HepG2 (cell line): ENCODE data around the gene CASP1. TPM values are rescaled to one million over a fixed set of nuclear protein-coding genes. Genes with fewer than 3 reads are reported as not detected.

Experiments used
- ATF7-NPFF ChIP-seq: sonication (generic); formaldehyde crosslinking; IDR thresholded peaks from 2 replicates; pipeline ENCODE4 v1.8.1; 2023; ENCODE audit warnings: mild to moderate bottlenecking, low read depth, missing genetic modification reagents, moderate library complexity
- CAMTA2 ChIP-seq: sonication (generic); formaldehyde crosslinking; IDR thresholded peaks from 2 replicates; pipeline ENCODE4 v1.4.0; 2020; ENCODE audit warnings: mild to moderate bottlenecking, missing genetic modification reagents, borderline replicate concordance
- CENPX ChIP-seq: sonication (generic); formaldehyde crosslinking; IDR thresholded peaks from 2 replicates; pipeline ENCODE4 v1.9.0; 2021; ENCODE audit warnings: mild to moderate bottlenecking, missing genetic modification reagents, moderate library complexity
- FOXM1 ChIP-seq: sonication (generic); formaldehyde crosslinking; IDR thresholded peaks from 2 replicates; pipeline ENCODE4 v1.5.0; 2020; ENCODE audit warnings: missing genetic modification reagents
- KLF6 ChIP-seq: IDR thresholded peaks from 2 replicates; pipeline ENCODE4 v1.8.0; 2016; ENCODE audit warnings: missing biosample characterization, missing genetic modification reagents
- LCORL ChIP-seq, 2 experiments: fragments of 450-650 bp in 1 of 2; sonication (generic) in 1 of 2; formaldehyde crosslinking in 1 of 2; IDR thresholded peaks; 2 replicates each; pipeline versions ENCODE4 v1.5.0 to v1.6.1; 2017 to 2020; ENCODE audit warnings: antibody characterized with exemption in 1 of 2, missing genetic modification reagents in 1 of 2
- MBNL3 ChIP-seq: fragments of 250-450 bp; sonication (Bioruptor Pico); conservative IDR thresholded peaks from 2 replicates; pipeline ENCODE4 v1.8.0; 2022; ENCODE audit warnings: mild to moderate bottlenecking, inconsistent platforms
- NFRKB ChIP-seq: fragments of 450-650 bp; IDR thresholded peaks from 2 replicates; pipeline ENCODE4 v1.6.1; 2017
- PRPF4 ChIP-seq: fragments of 200-400 bp; formaldehyde crosslinking; IDR thresholded peaks from 2 replicates; pipeline ENCODE4 v1.6.1; 2016; ENCODE audit warnings: low read length, low read depth; ENCODE audit not compliant: poor library complexity, severe bottlenecking
- XBP1 ChIP-seq: sonication (generic); formaldehyde crosslinking; IDR thresholded peaks from 2 replicates; pipeline ENCODE4 v1.5.0; 2020; ENCODE audit warnings: missing genetic modification reagents
- ZNF746 ChIP-seq: sonication (generic); formaldehyde crosslinking; IDR thresholded peaks from 2 replicates; pipeline ENCODE4 v1.8.0; 2022; ENCODE audit warnings: mild to moderate bottlenecking, missing genetic modification reagents
- polyA plus RNA-seq, 8 experiments: library from polyadenylated mRNA; depleted of rRNA in 3 of 8; stranded (reverse) in 7 of 8; unstranded in 1 of 8; fragments of >200 nt; fragmentation: Illumina TruSeq in 4 of 8; extraction: Trizol in 4 of 8; gene quantifications; 2 replicates each; pipeline versions ENCODE4 v1.2.1 to v1.2.3, GENCODE V29; 2011 to 2016; ENCODE audit warnings: low read depth in 4 of 8, missing spikeins in 1 of 8, mixed read lengths in 1 of 8; ENCODE audit not compliant: insufficient read depth in 1 of 8
- total RNA-seq, 5 experiments: library from RNA; depleted of rRNA; stranded (reverse); fragments of >200 nt; fragmentation: Illumina TruSeq; extraction: Trizol; gene quantifications; 2 replicates each; pipeline ENCODE4 v1.2.3, GENCODE V29; 2016; ENCODE audit warnings: low read depth in 1 of 5
- TF ChIP-seq, protein P1 (sequence below): sonication (generic); formaldehyde crosslinking; IDR thresholded peaks from 2 replicates; pipeline ENCODE4 v1.4.0; 2020; ENCODE audit warnings: missing genetic modification reagents
- TF ChIP-seq, protein P2 (sequence below): IDR thresholded peaks from 2 replicates; pipeline ENCODE4 v1.6.1; 2016; ENCODE audit warnings: control low read depth
- TF ChIP-seq, protein P3 (sequence below): IDR thresholded peaks from 2 replicates; pipeline ENCODE4 v1.6.1; 2016; ENCODE audit warnings: low read depth, missing genetic modification reagents, missing compliant biosample characterization
- TF ChIP-seq, protein P4 (sequence below): sonication (generic); IDR thresholded peaks from 2 replicates; pipeline ENCODE4 v1.6.1; 2016; ENCODE audit warnings: low read depth, borderline replicate concordance
- TF ChIP-seq, protein P5 (sequence below): sonication (generic); formaldehyde crosslinking; IDR thresholded peaks from 2 replicates; pipeline ENCODE4 v1.5.0; 2020; ENCODE audit warnings: missing genetic modification reagents
- TF ChIP-seq, protein P6 (sequence below): sonication (generic); formaldehyde crosslinking; IDR thresholded peaks from 2 replicates; pipeline ENCODE4 v1.5.0; 2020; ENCODE audit warnings: mild to moderate bottlenecking, missing genetic modification reagents

CASP1 gene
- total and polyA plus RNA-seq, 2 of the 13 experiments (the other 11 are each of a cell fraction or from before 2014, with no cell fraction given): 0.34 to 5.2 TPM

DNA sequence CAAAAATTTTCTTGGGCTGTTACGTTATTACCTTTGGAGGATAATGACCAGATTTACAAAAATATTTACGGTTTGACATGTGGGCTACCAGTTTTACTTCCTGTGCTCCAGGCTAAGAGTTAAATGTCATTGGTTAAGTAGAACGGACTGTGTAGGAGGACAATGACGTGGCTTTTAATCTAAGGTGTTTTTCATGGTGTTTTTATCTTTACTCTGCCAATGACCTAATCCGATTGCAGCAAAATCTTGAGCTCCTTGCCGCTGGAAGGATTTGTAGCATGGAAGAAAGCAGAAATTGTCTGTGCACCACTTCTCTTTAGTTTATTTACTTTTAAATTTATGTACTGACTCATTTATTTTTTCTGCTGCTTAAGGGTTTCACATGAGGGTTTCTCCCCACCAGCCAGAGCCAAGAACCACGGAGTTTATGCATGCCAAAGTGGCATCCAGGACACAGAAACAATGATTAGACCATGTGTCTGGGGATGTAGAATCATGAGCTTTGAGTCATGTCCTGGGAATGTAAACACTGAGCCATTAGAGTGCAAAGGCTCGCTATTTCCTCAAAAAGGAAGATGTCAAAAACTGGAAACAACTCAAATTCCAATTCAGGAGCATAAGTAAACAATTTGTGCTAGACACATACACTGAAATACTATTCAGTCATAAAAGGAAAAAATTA lies 12.1 kb upstream of the CASP1 start (continued):
- TF ChIP-seq CAMTA2: no peak
- TF ChIP-seq FOXM1 (CRISPR knock-in tag): no peak
- no peak for TF ChIP-seq XBP1 (CRISPR knock-in tag)
- TF ChIP-seq, protein P1, sequence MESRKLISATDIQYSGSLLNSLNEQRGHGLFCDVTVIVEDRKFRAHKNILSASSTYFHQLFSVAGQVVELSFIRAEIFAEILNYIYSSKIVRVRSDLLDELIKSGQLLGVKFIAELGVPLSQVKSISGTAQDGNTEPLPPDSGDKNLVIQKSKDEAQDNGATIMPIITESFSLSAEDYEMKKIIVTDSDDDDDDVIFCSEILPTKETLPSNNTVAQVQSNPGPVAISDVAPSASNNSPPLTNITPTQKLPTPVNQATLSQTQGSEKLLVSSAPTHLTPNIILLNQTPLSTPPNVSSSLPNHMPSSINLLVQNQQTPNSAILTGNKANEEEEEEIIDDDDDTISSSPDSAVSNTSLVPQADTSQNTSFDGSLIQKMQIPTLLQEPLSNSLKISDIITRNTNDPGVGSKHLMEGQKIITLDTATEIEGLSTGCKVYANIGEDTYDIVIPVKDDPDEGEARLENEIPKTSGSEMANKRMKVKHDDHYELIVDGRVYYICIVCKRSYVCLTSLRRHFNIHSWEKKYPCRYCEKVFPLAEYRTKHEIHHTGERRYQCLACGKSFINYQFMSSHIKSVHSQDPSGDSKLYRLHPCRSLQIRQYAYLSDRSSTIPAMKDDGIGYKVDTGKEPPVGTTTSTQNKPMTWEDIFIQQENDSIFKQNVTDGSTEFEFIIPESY (CRISPR knock-in tag): peak; percentile 56; the same call in 1 of the 2 replicates
- TF ChIP-seq, protein P2, sequence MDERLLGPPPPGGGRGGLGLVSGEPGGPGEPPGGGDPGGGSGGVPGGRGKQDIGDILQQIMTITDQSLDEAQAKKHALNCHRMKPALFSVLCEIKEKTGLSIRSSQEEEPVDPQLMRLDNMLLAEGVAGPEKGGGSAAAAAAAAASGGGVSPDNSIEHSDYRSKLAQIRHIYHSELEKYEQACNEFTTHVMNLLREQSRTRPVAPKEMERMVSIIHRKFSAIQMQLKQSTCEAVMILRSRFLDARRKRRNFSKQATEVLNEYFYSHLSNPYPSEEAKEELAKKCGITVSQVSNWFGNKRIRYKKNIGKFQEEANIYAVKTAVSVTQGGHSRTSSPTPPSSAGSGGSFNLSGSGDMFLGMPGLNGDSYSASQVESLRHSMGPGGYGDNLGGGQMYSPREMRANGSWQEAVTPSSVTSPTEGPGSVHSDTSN (CRISPR knock-in tag): no peak
- TF ChIP-seq ATF7-NPFF (CRISPR knock-in tag): no peak
- TF ChIP-seq, protein P3, sequence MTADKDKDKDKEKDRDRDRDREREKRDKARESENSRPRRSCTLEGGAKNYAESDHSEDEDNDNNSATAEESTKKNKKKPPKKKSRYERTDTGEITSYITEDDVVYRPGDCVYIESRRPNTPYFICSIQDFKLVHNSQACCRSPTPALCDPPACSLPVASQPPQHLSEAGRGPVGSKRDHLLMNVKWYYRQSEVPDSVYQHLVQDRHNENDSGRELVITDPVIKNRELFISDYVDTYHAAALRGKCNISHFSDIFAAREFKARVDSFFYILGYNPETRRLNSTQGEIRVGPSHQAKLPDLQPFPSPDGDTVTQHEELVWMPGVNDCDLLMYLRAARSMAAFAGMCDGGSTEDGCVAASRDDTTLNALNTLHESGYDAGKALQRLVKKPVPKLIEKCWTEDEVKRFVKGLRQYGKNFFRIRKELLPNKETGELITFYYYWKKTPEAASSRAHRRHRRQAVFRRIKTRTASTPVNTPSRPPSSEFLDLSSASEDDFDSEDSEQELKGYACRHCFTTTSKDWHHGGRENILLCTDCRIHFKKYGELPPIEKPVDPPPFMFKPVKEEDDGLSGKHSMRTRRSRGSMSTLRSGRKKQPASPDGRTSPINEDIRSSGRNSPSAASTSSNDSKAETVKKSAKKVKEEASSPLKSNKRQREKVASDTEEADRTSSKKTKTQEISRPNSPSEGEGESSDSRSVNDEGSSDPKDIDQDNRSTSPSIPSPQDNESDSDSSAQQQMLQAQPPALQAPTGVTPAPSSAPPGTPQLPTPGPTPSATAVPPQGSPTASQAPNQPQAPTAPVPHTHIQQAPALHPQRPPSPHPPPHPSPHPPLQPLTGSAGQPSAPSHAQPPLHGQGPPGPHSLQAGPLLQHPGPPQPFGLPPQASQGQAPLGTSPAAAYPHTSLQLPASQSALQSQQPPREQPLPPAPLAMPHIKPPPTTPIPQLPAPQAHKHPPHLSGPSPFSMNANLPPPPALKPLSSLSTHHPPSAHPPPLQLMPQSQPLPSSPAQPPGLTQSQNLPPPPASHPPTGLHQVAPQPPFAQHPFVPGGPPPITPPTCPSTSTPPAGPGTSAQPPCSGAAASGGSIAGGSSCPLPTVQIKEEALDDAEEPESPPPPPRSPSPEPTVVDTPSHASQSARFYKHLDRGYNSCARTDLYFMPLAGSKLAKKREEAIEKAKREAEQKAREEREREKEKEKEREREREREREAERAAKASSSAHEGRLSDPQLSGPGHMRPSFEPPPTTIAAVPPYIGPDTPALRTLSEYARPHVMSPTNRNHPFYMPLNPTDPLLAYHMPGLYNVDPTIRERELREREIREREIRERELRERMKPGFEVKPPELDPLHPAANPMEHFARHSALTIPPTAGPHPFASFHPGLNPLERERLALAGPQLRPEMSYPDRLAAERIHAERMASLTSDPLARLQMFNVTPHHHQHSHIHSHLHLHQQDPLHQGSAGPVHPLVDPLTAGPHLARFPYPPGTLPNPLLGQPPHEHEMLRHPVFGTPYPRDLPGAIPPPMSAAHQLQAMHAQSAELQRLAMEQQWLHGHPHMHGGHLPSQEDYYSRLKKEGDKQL (CRISPR knock-in tag): 0 out of 2 replicates have a peak, but pooled peaks have one; percentile 43
- TF ChIP-seq, protein P4, sequence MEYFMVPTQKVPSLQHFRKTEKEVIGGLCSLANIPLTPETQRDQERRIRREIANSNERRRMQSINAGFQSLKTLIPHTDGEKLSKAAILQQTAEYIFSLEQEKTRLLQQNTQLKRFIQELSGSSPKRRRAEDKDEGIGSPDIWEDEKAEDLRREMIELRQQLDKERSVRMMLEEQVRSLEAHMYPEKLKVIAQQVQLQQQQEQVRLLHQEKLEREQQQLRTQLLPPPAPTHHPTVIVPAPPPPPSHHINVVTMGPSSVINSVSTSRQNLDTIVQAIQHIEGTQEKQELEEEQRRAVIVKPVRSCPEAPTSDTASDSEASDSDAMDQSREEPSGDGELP: peak; percentile 38; the same call in 1 of the 2 replicates
- TF ChIP-seq KLF6: peak; percentile 81
- TF ChIP-seq, protein P5, sequence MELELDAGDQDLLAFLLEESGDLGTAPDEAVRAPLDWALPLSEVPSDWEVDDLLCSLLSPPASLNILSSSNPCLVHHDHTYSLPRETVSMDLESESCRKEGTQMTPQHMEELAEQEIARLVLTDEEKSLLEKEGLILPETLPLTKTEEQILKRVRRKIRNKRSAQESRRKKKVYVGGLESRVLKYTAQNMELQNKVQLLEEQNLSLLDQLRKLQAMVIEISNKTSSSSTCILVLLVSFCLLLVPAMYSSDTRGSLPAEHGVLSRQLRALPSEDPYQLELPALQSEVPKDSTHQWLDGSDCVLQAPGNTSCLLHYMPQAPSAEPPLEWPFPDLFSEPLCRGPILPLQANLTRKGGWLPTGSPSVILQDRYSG: no peak
- no peak for TF ChIP-seq NFRKB
- TF ChIP-seq, protein P6, sequence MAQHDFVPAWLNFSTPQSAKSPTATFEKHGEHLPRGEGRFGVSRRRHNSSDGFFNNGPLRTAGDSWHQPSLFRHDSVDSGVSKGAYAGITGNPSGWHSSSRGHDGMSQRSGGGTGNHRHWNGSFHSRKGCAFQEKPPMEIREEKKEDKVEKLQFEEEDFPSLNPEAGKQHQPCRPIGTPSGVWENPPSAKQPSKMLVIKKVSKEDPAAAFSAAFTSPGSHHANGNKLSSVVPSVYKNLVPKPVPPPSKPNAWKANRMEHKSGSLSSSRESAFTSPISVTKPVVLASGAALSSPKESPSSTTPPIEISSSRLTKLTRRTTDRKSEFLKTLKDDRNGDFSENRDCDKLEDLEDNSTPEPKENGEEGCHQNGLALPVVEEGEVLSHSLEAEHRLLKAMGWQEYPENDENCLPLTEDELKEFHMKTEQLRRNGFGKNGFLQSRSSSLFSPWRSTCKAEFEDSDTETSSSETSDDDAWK (CRISPR knock-in tag): no peak
- no peak for TF ChIP-seq ZNF746 (CRISPR knock-in tag)
- no peak for TF ChIP-seq PRPF4
- no peak for TF ChIP-seq CENPX (CRISPR knock-in tag)
- no peak for TF ChIP-seq MBNL3 (CRISPR knock-in tag)
- TF ChIP-seq LCORL (IDR thresholded peaks at IDR 0.05): peak; percentile 72; the same call in 1 of the 2 replicates
- peak; percentile 82 for TF ChIP-seq LCORL (CRISPR knock-in tag; IDR thresholded peaks at IDR 0.05)
